Measurements from ENCODE around the gene LPCAT2. TPM values are rescaled to one million over a fixed set of nuclear protein-coding genes. Genes with fewer than 3 reads are reported as not detected.

LPCAT2 gene
- total and polyA plus RNA-seq, 4 donors = 0.96 to 4.2 (median 2.7) TPM

GRCh38 chr16:55625843-55626242, 117.0 kb downstream of the LPCAT2 start:
- peaks cover 1 to 19% (median 14%) of the 10 kb centered on the region in 4 donors for H3K4me1 ChIP-seq (ENCODE audit: control insufficient read depth in 4 of 4, insufficient read depth in 4 of 4, low read length in 3 of 4)
- no peaks in the 10 kb centered on the region for H3K27me3 ChIP-seq (ENCODE audit: control insufficient read depth in 4 of 4, insufficient read depth in 4 of 4, low read length in 3 of 4)
- TF ChIP-seq NR2F2 (IDR thresholded peaks at IDR 0.05) (no peak), HNF4G (IDR thresholded peaks at IDR 0.05) (no peak), YY1 (IDR thresholded peaks at IDR 0.05) (no peak), SP1 (IDR thresholded peaks at IDR 0.05) (no peak), MAX (IDR thresholded peaks at IDR 0.05) (no peak), RAD21 (IDR thresholded peaks at IDR 0.05) (no peak), ZBTB33 (IDR thresholded peaks at IDR 0.05) (no peak), RXRA (IDR thresholded peaks at IDR 0.05) (no peak), FOXA2 (IDR thresholded peaks at IDR 0.05) (no peak), HNF4A (conservative IDR thresholded peaks at IDR 0.05) (no peak), GABPA (IDR thresholded peaks at IDR 0.05 in 1 of 2, conservative IDR thresholded peaks at IDR 0.05 in 1 of 2) (no peak), JUND (IDR thresholded peaks at IDR 0.05) (no peak), FOXA1 (IDR thresholded peaks at IDR 0.05) (no peak), EGR1 (IDR thresholded peaks at IDR 0.05; ENCODE audit: low read depth in 2 of 2) (no peak), TAF1 (conservative IDR thresholded peaks at IDR 0.05) (no peak)
- TF ChIP-seq, protein P1, sequence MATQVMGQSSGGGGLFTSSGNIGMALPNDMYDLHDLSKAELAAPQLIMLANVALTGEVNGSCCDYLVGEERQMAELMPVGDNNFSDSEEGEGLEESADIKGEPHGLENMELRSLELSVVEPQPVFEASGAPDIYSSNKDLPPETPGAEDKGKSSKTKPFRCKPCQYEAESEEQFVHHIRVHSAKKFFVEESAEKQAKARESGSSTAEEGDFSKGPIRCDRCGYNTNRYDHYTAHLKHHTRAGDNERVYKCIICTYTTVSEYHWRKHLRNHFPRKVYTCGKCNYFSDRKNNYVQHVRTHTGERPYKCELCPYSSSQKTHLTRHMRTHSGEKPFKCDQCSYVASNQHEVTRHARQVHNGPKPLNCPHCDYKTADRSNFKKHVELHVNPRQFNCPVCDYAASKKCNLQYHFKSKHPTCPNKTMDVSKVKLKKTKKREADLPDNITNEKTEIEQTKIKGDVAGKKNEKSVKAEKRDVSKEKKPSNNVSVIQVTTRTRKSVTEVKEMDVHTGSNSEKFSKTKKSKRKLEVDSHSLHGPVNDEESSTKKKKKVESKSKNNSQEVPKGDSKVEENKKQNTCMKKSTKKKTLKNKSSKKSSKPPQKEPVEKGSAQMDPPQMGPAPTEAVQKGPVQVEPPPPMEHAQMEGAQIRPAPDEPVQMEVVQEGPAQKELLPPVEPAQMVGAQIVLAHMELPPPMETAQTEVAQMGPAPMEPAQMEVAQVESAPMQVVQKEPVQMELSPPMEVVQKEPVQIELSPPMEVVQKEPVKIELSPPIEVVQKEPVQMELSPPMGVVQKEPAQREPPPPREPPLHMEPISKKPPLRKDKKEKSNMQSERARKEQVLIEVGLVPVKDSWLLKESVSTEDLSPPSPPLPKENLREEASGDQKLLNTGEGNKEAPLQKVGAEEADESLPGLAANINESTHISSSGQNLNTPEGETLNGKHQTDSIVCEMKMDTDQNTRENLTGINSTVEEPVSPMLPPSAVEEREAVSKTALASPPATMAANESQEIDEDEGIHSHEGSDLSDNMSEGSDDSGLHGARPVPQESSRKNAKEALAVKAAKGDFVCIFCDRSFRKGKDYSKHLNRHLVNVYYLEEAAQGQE (IDR thresholded peaks at IDR 0.05) = no peak
- TF ChIP-seq, protein P2, sequence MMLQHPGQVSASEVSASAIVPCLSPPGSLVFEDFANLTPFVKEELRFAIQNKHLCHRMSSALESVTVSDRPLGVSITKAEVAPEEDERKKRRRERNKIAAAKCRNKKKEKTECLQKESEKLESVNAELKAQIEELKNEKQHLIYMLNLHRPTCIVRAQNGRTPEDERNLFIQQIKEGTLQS (IDR thresholded peaks at IDR 0.05) = no peak
- DNase-seq (ENCODE audit: low spot score) = no peak
- H3K9ac ChIP-seq (ENCODE audit: low read depth in 1 of 2, low read length in 2 of 2) = no peak overlapping the region
- H3K4me3 ChIP-seq (ENCODE audit: low read depth in 1 of 3, low read length in 3 of 3) = no peak overlapping the region
- H3K36me3 ChIP-seq (ENCODE audit: control insufficient read depth in 4 of 4, insufficient read depth in 3 of 4, low read depth in 1 of 4, low read length in 3 of 4) = no peaks in the 10 kb centered on the region
- no peak overlapping the region for H3K27ac ChIP-seq (ENCODE audit: low read depth in 1 of 2, low read length in 2 of 2)
- WGBS = 89% methylated on average over 3 of the region's 3 CpGs
- H3K9me3 ChIP-seq (ENCODE audit: control insufficient read depth in 4 of 4, low read length in 3 of 4) = no peaks in the 10 kb centered on the region

DNA sequence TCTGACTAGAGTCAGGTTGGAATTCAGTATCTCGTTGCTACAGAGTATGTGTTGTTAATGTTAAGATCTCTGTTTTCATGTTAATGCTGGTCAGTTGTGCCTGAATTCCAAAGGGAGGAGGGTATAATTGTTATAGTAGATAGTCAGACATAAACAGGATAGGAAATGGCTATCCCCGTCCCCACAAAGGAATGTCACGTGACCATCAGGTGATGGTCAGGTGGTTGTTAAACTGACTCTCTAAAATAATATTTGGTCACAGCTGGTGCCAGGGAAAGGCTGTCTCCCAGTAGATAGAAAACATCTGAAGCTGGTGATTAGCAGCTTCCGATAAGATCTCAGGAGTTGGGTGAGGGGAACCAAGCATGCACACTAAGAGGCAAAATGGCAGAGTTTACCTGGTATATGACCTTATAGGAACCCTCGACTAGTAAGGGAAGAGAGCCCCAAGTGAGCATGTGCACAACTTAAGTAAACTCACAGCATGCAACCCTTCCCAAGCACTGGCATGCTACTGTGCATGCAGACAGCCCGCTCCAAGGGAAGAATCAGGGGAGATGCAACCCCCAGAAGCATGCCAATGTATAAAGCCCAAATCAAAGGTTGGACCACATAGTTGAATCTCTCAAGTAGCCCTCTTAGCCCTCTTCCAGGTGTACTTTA, 119.6 kb downstream of the LPCAT2 start:
- H3K4me3 ChIP-seq (ENCODE audit: low read depth in 1 of 3, low read length in 3 of 3) = no peak overlapping the region
- H3K36me3 ChIP-seq (ENCODE audit: control insufficient read depth in 4 of 4, insufficient read depth in 3 of 4, low read depth in 1 of 4, low read length in 3 of 4) = no peaks in the 10 kb centered on the region
- H3K9me3 ChIP-seq (ENCODE audit: control insufficient read depth in 4 of 4, low read length in 3 of 4) = no peaks in the 10 kb centered on the region
- 80% methylated on average over 6 of the region's 6 CpGs for WGBS
- H3K27ac ChIP-seq (ENCODE audit: low read depth in 1 of 2, low read length in 2 of 2) = no peak overlapping the region
- no peak overlapping the region for H3K9ac ChIP-seq (ENCODE audit: low read depth in 1 of 2, low read length in 2 of 2)
- H3K4me1 ChIP-seq (ENCODE audit: control insufficient read depth in 4 of 4, insufficient read depth in 4 of 4, low read length in 3 of 4) = peaks cover 0 to 7% (median 0%) of the 10 kb centered on the region in 4 donors
- no peak for TF ChIP-seq RXRA (IDR thresholded peaks at IDR 0.05)
- TF ChIP-seq, protein P2 (IDR thresholded peaks at IDR 0.05) = no peak
- TF ChIP-seq GABPA (IDR thresholded peaks at IDR 0.05 in 1 of 2, conservative IDR thresholded peaks at IDR 0.05 in 1 of 2) = no peak
- no peak for TF ChIP-seq RAD21 (IDR thresholded peaks at IDR 0.05)
- no peak for TF ChIP-seq FOXA1 (IDR thresholded peaks at IDR 0.05)
- TF ChIP-seq, protein P3, sequence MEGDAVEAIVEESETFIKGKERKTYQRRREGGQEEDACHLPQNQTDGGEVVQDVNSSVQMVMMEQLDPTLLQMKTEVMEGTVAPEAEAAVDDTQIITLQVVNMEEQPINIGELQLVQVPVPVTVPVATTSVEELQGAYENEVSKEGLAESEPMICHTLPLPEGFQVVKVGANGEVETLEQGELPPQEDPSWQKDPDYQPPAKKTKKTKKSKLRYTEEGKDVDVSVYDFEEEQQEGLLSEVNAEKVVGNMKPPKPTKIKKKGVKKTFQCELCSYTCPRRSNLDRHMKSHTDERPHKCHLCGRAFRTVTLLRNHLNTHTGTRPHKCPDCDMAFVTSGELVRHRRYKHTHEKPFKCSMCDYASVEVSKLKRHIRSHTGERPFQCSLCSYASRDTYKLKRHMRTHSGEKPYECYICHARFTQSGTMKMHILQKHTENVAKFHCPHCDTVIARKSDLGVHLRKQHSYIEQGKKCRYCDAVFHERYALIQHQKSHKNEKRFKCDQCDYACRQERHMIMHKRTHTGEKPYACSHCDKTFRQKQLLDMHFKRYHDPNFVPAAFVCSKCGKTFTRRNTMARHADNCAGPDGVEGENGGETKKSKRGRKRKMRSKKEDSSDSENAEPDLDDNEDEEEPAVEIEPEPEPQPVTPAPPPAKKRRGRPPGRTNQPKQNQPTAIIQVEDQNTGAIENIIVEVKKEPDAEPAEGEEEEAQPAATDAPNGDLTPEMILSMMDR (IDR thresholded peaks at IDR 0.05; ENCODE audit: low read depth, low read length, missing input control) = no peak
- no peak for TF ChIP-seq HNF4G (IDR thresholded peaks at IDR 0.05)
- TF ChIP-seq, protein P1 (IDR thresholded peaks at IDR 0.05) = no peak
- TF ChIP-seq YY1 (IDR thresholded peaks at IDR 0.05) = no peak
- no peak for DNase-seq (ENCODE audit: low spot score)
- H3K27me3 ChIP-seq (ENCODE audit: control insufficient read depth in 4 of 4, insufficient read depth in 4 of 4, low read length in 3 of 4) = no peaks in the 10 kb centered on the region

All from liver (tissue), 9 donors.